ENCODE data around the gene C17orf50. TPM values are rescaled to one million over a fixed set of nuclear protein-coding genes. Genes with fewer than 3 reads are reported as not detected.

C17orf50 gene
- total RNA-seq, 1 experiment from 2014 or later = not detected

GRCh38 chr17:35804658-35805192, 44.0 kb downstream of the C17orf50 start:
- Histone ChIP-seq H3K9me2 (ENCODE audit: insufficient read depth) (no peaks in the 10 kb centered on the region), H3K4me2 (ENCODE audit: low read length) (peak overlapping the region; percentile 64), H2AFZ (ENCODE audit: low read depth, low read length, poor library complexity, severe bottlenecking) (peak overlapping the region; percentile 66), H3K27ac (ENCODE audit: low read depth, low read length) (peak overlapping the region; percentile 0; the same call in 1 of the 2 replicates), H4K20me1 (ENCODE audit: insufficient read depth) (no peaks in the 10 kb centered on the region), H3K9ac (ENCODE audit: low read length) (peak overlapping the region; percentile 30; the same call in 1 of the 2 replicates), H3K4me3 (replicated peaks in 1 of 2; ENCODE audit: low read depth in 1 of 2, low read length in 2 of 2) (peak overlapping the region in 1 of 2 experiments; percentile 42; a peak in 2 of 4 replicates), H3K36me3 (ENCODE audit: control insufficient read depth in 1 of 2, insufficient read depth in 2 of 2, low read length in 2 of 2) (no peaks in the 10 kb centered on the region), H3K79me2 (ENCODE audit: insufficient read depth, low read length) (peaks cover 4% of the 10 kb centered on the region), H3K4me1 (ENCODE audit: control insufficient read depth in 1 of 2, insufficient read depth in 2 of 2, low read length in 2 of 2) (peaks cover 18 to 39% of the 10 kb centered on the region in 2 experiments), H3K27me3 (ENCODE audit: insufficient read depth, low read length) (no peaks in the 10 kb centered on the region), H3K9me3 (ENCODE audit: control insufficient read depth in 1 of 2, insufficient read depth in 1 of 2, low read depth in 1 of 2, low read length in 2 of 2) (no peaks in the 10 kb centered on the region)
- ATAC-seq (peak; percentile 63), DNase-seq (ENCODE audit: low read depth, low spot score) (peak; percentile 87)
- ChIA-PET POLR2A (interaction anchor here (0.7 to 1.5 kb wide), 2 partner anchors 34 to 41 kb away, joined by 3 to 4 read pairs; no protein-coding TSS in a partner anchor), RAD21 (ENCODE audit: low non-redundant PET in 1 of 2, low total read pairs in 2 of 2, uncharacterized antibody in 2 of 2, unreplicated experiment in 2 of 2) (interaction anchor here (0.6 to 2.1 kb wide), 3 partner anchors 19 to 41 kb away, joined by 3 to 10 read pairs (median 7); no protein-coding TSS in a partner anchor), CTCF (interaction anchor here (0.6 to 3.6 kb wide), 8 partner anchors 9 to 192 kb away, joined by 3 to 66 read pairs (median 3); partner anchors contain the start of gene MMP28)
- BruUV-seq (replicated peaks) = no TSS peak
- TF ChIP-seq RAD21 (IDR thresholded peaks at IDR 0.05; ENCODE audit: low read depth) (peak; percentile 98), SRF (IDR thresholded peaks at IDR 0.05; ENCODE audit: low read depth) (peak; percentile 35; the same call in 1 of the 2 replicates), ZNF274 (IDR thresholded peaks at IDR 0.05; ENCODE audit: low read depth, low read length) (no peak), SP1 (IDR thresholded peaks at IDR 0.05; ENCODE audit: low read depth) (no peak), YY1 (IDR thresholded peaks at IDR 0.05; ENCODE audit: extremely low read depth, insufficient replicate concordance, low read depth, low read length) (peak; percentile 57), POLR2AphosphoS5 (IDR thresholded peaks at IDR 0.05; ENCODE audit: low read depth, low read length) (peak; percentile 27; the same call in 1 of the 2 replicates)
- TF ChIP-seq, protein P1, sequence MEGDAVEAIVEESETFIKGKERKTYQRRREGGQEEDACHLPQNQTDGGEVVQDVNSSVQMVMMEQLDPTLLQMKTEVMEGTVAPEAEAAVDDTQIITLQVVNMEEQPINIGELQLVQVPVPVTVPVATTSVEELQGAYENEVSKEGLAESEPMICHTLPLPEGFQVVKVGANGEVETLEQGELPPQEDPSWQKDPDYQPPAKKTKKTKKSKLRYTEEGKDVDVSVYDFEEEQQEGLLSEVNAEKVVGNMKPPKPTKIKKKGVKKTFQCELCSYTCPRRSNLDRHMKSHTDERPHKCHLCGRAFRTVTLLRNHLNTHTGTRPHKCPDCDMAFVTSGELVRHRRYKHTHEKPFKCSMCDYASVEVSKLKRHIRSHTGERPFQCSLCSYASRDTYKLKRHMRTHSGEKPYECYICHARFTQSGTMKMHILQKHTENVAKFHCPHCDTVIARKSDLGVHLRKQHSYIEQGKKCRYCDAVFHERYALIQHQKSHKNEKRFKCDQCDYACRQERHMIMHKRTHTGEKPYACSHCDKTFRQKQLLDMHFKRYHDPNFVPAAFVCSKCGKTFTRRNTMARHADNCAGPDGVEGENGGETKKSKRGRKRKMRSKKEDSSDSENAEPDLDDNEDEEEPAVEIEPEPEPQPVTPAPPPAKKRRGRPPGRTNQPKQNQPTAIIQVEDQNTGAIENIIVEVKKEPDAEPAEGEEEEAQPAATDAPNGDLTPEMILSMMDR (IDR thresholded peaks at IDR 0.05 in 2 of 3, conservative IDR thresholded peaks at IDR 0.05 in 1 of 3; ENCODE audit: borderline replicate concordance in 1 of 3, insufficient read depth in 1 of 3, low read depth in 2 of 3, low read length in 2 of 3) = peak; percentile 87 to 99 (median 88)
- intact Hi-C loops (cut with micrococcal nuclease) = loop anchor here (1.0 to 10.0 kb wide), 3 partner anchors 13 to 190 kb away; no protein-coding TSS in a partner anchor

Data from HCT116 (cell line).